DMS 273 treated with DMSO at 0.1 percent for 48 hours (cell line): ENCODE results near the gene HARBI1.

Source experiments
- DNase-seq: peaks from one replicate; lab custom pipeline; 2025; lab: John Stamatoyannopoulos, UW

The HARBI1 gene

GRCh38 chr11:46633291-46634217, 16.5 kb upstream of the HARBI1 start:
- no peak for DNase-seq

GRCh38 chr11:46632502-46632901, 15.5 kb upstream of the HARBI1 start:
- no peak for DNase-seq

DNA sequence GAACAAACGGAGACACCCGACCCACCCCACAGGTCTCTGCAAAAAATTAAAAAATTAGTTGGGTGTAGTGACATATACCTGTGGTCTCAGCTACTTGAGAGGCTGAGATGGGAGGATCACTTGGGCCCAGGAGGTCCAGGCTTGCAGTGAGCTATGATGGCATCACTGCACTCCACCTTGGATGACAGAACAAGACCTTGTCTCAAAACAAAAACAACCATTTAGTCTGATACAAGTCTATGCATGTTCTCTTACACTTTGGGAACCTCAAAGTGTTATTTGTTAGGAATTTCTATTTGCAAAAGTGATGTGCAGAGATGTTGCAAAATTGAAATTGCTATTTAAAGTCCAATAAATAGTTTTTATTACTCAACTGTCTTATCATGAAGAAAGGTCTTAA, 14.6 kb upstream of the HARBI1 start:
- DNase-seq: no peak

GRCh38 chr11:46630237-46630636, 13.2 kb upstream of the HARBI1 start:
- DNase-seq: no peak

DNA sequence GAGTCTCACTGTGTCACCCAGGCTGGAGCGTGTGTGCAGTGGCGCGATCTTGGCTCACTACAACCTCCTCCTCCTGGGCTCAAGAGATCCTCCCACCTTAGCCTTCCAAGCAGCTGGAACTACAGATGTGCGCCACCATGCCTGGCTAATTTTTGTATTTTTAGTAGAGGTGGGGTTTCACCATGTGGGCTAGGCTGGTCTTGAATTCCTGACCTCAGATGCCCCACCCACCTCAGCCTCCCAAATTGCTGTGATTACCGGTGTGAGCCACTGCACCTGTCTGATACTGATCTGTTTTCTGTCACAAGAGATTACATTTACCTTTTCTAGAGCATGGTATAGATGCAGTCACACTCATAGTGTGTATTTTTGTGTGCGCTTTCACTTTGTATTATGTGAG, 11.9 kb upstream of the HARBI1 start:
- no peak for DNase-seq

DNA sequence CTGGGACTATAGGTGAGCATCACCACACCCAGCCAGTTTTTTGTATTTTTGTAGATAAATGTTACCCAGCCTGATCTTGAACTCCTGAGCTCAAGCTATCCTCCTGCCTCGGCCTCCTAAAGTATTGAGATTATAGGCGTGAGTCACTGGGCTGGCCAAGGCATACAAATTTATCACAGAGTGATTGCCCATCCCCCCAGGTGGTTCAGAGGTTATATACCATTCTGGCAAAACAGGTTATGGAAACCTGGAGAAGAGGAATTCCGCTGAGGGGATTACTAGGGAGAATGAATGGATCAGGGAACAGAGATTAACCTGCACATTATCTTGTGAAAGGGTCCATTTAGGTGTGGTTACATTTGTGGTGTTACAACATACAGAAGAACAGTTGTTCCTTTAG, 8.4 kb upstream of the HARBI1 start:
- no peak for DNase-seq

GRCh38 chr11:46618837-46619236, 1.8 kb upstream of the HARBI1 start:
- no peak for DNase-seq

GRCh38 chr11:46617972-46618314, 916 bp upstream of the HARBI1 start:
- no peak for DNase-seq

GRCh38 chr11:46616551-46617133, 385 bp downstream of the HARBI1 start:
- DNase-seq: no peak

DNA sequence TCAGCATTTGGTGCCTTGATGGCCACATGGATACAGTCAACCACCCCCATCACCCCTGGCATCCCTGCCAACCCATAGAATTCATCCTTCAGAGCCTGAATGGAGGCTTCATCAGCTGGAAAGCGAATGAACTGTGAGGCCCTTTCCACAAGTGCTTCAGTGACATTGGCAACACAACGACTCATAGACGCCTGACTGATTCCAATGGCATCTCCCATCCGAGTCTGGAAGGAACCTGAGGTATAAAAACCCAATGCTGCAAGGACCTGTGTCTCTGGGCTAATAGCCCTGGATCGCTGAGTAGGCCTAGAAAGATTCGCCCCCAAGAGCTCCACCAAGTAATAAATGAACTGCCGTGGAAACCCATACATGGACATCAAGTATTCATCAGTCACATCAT, 1.3 kb downstream of the HARBI1 start:
- DNase-seq: no peak

GRCh38 chr11:46612326-46612725, 4.7 kb downstream of the HARBI1 start:
- DNase-seq: no peak

DNA sequence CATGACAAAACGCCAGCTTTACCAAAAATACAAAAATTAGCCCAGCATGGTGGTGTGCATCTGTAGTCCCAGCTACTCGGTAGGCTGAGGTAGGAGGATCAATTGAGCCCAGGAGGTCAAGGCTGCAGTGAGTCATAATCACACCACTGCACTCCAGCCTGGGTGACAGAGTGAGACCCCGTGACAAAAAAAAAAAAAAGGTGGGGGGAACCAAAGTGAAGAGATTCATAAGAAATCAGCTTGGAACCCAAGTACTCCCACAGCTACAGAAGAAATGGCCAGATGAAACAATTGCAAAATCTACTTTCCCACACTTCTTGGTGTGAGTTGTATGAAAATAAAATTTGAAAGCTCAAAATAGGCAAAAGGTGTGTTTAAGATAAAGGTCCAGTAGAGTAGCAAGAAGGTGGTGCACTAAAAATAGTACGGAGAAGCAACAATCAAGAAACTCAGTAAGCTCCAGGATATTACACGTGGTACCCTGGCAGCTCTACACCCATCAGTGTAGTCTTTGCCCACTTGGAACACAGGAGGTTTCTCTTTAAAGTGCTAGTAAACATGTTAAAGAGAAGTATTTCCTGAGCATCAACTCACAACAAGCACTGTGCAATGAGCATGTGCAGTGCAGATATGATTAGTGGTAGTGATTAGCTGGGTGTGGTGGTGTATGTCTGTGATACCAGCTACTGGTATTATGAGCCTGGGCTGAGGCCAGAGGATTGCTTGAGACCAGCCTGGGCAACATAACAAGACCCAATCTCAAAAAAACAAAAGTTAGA, 5.3 kb downstream of the HARBI1 start:
- DNase-seq: no peak

- DNase-seq: no peak
Measured at GRCh38 chr11:46609386-46609785, 7.6 kb downstream of the HARBI1 start.

GRCh38 chr11:46607516-46607915, 9.5 kb downstream of the HARBI1 start:
- DNase-seq: no peak

- no peak for DNase-seq
Measured at GRCh38 chr11:46604796-46605195, 12.2 kb downstream of the HARBI1 start.

DNA sequence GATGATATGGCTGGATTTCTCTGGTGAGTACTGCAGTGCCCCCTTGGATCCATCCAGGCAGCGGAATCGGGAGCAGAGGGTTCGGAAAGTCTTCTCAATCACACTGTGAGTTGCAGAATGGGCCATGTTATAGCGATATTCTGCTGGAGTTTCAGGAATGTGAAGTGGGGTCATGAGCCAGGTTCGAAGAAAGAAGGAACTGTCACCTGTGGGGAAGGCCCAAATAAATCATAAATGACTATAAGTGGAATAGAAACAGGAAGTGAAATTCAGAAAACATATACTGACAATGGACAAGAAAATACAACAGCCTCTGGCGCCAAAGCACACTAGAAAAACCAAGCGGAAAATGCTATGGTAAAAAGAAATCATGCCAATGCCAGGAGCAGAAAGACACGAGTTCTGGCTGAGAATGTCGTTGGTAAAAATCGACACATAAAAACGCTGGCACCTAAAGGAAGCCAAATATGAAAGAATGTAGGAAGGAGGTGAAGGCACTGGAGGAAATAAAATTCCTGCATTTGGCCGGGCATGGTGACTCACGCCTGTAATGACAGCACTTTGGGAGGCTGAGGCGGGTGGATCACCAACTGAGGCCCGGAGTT, 13.2 kb downstream of the HARBI1 start:
- no peak for DNase-seq

GRCh38 chr11:46601129-46601528, 15.9 kb downstream of the HARBI1 start:
- no peak for DNase-seq

DNA sequence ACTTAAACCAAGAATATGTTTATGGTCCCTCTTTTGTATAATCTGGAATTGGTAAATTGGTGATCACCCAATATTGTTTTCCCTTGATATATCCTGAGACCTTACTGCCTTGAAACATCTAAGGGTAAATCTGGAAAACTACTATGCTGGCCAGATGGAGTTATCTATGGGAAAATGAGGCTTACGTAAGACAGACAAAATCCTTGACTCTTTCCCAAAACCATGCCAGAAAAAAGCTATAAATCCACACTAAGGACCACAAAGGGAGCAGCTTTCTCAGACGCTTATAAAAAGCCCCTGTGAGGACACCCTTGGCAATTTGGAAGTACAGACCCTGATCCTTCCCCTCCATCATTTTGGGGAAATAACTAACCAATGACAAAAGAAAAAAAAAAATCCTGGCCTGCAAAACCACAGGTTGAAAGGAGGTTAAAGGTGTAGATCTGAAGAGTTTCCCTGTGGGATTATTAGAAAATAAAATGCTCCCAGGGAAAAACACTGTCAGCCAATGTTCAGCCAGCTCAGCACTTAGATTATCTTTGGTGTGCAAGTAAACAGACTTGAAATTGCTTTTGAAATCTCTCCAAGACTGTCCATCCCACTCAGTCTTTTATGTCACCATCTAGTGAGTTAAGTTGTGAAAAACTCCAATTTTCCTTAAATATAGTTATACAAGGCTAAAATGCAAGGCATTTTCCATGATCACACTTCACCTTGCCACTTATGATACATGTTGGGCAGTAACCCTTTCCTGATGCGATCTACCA, 16.6 kb downstream of the HARBI1 start:
- no peak for DNase-seq

GRCh38 chr11:46599340-46600193, 17.5 kb downstream of the HARBI1 start:
- no peak for DNase-seq

DNA sequence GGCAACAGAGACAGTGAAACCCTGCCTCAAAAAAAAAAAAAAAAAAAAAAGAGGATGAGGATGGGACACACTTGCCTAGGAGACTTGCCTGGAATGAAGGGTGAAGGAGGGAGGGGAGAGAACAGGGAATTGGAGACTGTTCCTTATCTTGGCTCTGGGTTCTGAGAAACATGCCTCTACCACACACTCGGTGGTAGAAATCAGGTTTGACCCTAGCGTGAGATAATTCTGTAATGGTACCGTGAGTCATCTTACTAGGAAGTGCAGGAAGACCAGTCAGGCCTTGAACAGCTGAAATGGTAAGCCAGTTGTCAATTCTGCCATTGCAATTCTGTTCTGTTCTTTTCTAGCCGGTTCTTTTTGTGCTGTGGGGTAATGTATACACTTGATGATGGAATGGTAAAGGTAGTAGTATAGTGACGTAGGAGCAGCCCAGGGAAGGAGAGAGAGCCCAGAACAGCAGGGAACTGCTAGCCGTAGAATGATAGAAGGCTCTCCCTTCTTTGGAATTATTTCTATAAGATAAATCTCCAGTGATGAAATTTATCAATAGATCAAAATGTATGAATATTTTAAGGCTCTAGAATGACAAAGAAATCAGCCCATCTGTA, 19.3 kb downstream of the HARBI1 start:
- no peak for DNase-seq
